Measurements from ENCODE around the gene CFAP69.

DNA sequence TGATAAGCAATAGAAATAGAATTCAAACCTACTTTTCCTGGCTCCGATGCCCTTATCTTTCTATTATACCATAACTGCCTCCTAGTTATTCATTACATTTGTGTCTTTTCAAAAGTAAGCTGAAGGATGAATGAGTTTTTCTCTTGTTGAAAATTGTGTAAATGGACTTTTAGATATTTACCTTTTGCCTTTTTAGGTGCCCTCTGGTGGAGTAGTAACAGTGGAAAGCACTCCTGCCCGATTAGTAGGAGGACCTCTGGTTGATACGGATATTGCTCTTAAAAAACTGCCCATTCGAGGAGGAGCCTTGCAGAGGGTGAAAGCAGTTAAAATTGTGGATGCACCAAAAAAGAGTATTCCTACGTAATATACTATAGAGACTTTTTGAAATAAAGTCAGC is 64.9 kb downstream of the CFAP69 start:
- TF ChIP-seq, protein P1, sequence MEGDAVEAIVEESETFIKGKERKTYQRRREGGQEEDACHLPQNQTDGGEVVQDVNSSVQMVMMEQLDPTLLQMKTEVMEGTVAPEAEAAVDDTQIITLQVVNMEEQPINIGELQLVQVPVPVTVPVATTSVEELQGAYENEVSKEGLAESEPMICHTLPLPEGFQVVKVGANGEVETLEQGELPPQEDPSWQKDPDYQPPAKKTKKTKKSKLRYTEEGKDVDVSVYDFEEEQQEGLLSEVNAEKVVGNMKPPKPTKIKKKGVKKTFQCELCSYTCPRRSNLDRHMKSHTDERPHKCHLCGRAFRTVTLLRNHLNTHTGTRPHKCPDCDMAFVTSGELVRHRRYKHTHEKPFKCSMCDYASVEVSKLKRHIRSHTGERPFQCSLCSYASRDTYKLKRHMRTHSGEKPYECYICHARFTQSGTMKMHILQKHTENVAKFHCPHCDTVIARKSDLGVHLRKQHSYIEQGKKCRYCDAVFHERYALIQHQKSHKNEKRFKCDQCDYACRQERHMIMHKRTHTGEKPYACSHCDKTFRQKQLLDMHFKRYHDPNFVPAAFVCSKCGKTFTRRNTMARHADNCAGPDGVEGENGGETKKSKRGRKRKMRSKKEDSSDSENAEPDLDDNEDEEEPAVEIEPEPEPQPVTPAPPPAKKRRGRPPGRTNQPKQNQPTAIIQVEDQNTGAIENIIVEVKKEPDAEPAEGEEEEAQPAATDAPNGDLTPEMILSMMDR (conservative IDR thresholded peaks at IDR 0.05 in 1 of 2, IDR thresholded peaks at IDR 0.05 in 1 of 2; ENCODE audit: low read depth in 1 of 2, low read length in 2 of 2) = no peak
- no peak for TF ChIP-seq EZH2 (IDR thresholded peaks at IDR 0.05; ENCODE audit: low read length, missing control alignments)
